NCI-H526 (cell line): ENCODE measurements around the gene SLC25A43.
"Not testable (repeated sequence)": the region's sequence is repeated elsewhere in the genome, so short reads cannot be mapped to it uniquely, and the experiment has no call there.

Experiments used
- DNase-seq, 2 experiments: peaks; one replicate each; lab custom pipeline; 2025; lab: John Stamatoyannopoulos, UW

Gene SLC25A43

GRCh38 chrX:119398974-119399771 lies at the start of gene SLC25A43:
TSS of gene SLC25A43 (plus strand) at chrX:119399336. CDS start at chrX:119399404, 68 bp downstream.
- peak in 1 of 2 experiments; percentile 59 for DNase-seq

- no peak for DNase-seq
Observed at GRCh38 chrX:119359618-119360382, 39.3 kb upstream of the SLC25A43 start.

- DNase-seq, result not testable (repeated sequence)
Observed at GRCh38 chrX:119361451-119361850, 37.7 kb upstream of the SLC25A43 start.

DNA sequence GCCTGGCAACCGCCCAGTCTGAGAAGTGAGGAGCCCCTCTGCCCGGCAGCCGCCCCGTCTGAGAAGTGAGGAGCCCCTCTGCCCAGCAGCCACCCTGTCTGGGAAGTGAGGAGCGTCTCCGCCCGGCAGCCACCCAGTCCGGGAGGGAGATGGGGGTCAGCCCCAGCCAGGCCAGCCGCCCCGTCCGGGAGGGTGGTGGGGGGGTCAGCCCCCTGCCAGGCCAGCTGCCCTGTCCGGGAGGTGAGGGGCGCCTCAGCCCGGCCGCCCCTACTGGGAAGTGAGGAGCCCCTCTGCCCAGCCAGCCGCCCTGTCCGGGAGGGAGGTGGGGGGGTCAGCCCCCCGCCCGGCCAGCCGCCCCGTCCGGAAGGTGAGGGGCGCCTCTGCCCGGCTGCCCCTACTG lies 37.1 kb upstream of the SLC25A43 start:
- DNase-seq, result not testable (repeated sequence)

DNA sequence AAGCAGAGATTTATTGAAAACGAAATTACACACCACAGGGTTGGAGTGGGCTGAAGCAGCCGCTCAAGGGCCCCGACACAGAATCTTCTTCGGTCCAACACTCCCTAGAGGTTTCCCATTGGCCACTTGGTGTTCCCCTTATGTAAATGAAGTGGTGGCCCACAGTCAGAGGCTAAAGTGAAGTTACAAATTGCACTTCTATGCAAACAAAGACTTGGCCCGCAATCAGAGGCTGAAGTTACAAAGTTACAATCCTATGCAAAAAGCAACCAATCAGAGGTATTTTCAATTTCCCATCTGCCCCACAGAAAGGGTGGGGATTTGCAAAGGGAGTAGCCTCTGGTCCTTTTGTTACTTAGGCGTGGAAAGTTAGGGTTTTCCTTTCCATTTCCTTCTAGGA lies 35.7 kb upstream of the SLC25A43 start:
- DNase-seq, result no peak

GRCh38 chrX:119371861-119372260 lies 27.3 kb upstream of the SLC25A43 start:
- DNase-seq, result not testable (repeated sequence)

GRCh38 chrX:119374736-119375135 lies 24.4 kb upstream of the SLC25A43 start:
- no peak for DNase-seq

DNA sequence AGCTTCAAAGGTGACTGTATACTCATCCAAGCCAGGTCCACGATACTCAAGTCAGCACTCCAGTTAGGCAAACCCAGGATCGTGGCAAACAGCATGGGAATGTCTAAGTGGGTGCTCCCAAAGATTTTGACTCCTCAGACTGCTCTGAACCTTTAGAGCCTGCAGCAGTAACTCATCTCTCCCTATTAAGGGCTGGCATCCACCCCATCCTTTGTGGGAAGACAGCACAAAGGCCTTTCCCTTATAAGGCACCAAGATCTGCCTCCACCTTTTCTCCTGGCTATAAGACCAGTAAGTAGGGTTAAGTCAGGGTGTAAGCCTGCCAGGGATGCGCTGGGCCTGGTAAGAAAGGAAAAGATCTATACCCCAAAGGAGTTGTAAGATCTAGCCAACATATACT lies 23.6 kb upstream of the SLC25A43 start:
- no peak for DNase-seq

DNA sequence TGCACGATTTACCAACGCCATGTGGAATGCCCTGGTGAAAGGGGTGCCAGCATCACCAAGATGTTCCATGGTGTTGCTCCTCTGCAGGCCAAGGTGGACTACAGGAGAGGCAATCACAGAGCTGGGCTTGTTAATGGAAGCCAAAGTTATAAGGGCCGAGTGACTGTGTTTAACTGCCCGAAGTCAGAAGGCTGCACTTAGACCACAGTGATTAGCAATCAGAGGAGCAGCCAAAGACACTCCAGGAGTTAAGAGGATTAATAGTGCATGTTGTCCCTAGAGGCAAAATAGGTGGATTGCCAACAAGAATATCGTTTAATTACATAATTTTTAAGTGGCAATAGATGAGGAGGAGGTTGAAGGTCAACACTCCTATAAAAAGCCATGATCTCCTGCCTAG lies 22.8 kb upstream of the SLC25A43 start:
- DNase-seq, result no peak

DNA sequence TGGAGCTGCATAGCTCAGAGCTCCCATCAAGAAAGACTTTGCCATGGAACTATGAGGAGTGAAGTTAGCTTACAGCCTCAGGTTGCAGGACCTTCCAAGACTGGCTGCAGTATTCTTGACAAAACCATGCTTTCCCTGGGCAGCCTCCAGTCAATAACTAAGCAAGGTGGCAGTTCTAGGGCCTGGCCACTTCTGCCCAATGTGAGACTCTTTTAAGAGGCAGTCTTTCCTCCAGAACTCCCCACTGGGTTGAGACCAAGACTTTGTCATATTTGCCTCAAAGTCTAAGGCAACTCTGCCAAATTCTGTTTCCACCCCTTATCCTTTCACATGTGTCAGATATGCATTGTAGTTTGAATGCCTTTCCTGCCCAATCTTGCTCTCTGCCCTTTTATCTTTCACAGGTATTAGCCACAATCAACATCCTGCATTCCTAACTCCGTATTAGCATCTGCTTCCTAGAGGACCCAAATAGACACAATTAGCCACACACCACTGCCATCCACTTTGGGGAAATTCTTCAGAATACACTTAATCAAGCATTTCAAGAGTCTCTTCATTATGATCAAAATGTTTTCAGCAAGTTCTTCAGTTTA lies 17.7 kb upstream of the SLC25A43 start:
- no peak for DNase-seq

DNA sequence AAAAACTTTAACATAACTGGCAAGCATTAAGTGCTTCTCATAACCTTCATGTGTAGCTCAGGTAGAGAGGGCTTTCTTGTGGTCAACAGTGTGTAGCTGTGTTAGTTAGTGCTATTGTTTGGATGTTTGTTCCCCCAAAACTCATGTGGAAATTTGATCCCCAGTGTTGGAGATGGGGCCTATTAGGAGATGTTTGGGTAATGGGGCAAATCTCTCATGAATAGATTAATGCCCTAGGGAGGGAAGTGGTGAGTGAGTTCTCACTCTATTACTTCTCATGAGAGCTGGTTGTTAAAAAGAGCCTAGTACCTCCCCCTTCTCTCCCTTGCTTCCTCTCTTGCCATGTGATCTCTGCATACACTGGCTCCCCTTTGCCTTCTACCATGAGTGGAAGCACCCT lies 16.5 kb upstream of the SLC25A43 start:
- no peak for DNase-seq

- not testable (repeated sequence) for DNase-seq
Observed at GRCh38 chrX:119386685-119387084, 12.5 kb upstream of the SLC25A43 start.

DNA sequence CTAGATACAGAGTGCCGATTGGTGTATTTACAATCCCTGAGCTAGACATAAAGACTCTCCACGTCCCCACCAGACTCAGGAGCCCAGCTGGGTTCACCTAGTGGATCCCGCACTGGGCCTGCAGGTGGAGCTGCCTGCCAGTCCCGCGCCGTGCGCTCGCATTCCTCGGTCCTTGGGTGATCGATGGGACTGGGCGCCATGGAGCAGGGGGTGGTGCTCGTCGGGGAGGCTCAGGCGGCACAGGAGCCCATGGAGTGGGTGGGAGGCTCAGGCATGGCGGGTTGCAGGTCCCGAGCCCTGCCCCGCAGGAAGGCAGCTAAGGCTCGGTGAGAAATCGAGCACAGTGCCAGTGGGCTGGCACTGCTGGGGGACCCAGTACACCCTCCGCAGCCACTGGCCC lies 11.7 kb upstream of the SLC25A43 start:
- not testable (repeated sequence) for DNase-seq

DNA sequence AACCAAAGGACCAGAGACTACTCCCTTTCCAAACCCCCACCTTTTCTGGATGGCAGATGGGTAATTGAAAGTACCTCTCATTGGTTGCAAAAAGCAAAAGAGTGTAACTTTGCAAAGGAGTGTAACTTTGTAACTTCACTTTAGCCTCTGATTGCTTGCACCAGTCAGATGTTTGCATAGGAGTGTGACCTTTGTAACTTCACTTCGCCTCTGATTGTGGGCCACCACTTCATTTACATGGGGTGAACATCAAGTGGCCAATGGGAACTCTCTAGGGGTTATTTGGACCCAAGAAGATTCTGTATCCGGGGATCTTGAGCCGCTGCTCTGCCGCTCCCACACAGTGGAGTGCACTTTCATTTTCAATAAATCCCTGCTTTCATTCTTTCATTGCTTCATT lies 9.9 kb upstream of the SLC25A43 start:
- DNase-seq, result no peak

GRCh38 chrX:119389871-119390501 lies 9.2 kb upstream of the SLC25A43 start:
- no peak for DNase-seq

DNA sequence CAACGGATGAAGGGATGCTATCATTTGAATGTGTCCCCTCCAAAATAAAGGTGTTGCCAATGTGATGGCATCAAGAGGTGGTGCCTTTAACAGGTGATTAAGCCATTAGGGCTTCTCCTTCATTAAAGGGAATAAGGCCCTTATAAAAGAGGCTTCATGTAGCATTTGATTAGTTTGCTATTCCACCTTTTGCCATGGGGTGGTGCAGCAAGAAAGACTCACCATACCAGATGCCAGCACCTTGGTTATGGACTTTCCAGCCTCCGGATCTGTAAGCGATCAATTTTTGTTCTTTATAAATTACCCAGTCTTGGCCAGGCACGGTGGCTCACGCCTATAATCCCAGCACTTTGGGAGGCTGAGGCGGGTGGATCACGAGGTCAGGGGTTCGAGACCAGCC lies 7.9 kb upstream of the SLC25A43 start:
- DNase-seq, result peak in 1 of 2 experiments; percentile 6

DNA sequence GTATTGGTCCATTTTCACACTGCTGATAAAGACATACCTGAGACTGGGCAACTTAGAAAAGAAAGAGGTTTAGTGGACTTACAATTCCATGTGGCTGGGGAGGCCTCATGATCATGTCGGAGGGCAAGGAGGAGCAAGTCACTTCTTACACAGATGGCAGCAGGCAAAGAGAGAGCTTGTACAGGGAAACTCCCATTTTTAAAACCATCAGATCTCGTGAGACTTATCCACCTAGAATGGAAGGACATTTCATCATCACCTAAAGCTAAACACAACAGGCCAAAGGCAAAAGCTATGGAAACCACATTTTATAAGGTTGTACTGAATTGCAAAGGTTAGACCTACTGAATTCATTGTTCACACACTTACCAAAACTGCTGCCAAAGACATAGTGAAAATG lies 6.0 kb upstream of the SLC25A43 start:
- DNase-seq, result no peak

DNA sequence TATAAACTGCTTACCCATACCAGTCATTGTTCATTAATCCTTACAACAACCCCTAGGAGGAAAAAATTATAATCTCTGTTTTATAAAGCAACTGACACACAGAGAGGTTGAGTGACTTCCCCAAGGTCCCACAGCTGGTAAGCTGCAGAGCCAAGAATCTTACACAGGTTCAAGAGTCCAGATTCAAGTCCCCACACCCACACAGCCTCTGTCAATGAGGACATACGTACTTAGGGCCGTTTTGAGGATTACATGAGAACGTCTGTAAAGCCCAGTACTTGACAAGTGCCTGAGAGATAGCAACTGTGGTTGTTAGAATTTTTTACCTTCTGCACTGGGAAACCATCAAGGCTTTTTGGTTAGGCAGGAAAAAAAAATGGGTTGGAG lies 556 bp upstream of the SLC25A43 start:
- DNase-seq, result no peak

GRCh38 chrX:119399772-119400101 lies 601 bp downstream of the SLC25A43 start:
- DNase-seq, result no peak

DNA sequence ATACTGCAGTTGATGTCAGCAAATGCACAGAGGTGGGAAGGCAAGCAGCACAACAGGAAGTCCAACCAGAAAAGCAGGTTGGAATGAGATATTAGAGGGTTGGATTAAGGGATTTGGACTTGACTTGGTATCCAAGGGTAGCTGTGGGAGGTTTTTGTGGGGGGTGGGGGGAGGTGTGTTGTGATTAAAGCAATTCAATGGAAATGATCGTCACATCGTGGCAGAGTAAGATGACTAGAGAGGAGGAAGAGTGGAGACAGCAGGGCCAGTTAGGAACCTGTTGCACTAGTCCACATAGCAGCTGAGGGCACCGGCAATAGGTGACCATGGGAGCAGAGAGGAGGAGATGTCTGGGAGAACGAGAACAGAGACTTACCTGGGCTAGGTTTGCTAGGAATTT lies 2.4 kb downstream of the SLC25A43 start:
- DNase-seq, result no peak

DNA sequence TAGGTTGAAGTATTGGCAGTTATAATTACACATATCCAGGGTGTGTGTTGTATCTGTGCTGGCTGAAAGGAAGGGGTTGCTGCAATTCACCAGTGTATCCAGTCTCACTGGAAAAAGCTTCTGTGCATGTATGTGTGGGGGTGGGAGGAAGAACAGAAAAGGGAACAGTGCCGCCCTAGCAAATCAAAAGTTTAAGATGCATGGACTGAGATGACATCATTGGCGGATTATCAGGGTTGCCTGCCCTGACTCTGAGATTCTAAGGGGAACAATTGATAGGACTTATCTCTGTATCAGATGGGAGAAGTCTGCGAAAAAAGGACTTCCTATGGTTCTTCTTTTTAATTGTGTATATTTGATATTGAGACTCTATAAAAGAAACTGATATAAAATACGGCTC lies 3.5 kb downstream of the SLC25A43 start:
- no peak for DNase-seq

- no peak for DNase-seq
Observed at GRCh38 chrX:119406776-119407175, 7.6 kb downstream of the SLC25A43 start.

- no peak for DNase-seq
Observed at GRCh38 chrX:119407681-119408080, 8.5 kb downstream of the SLC25A43 start.
